K562 (cell line): ENCODE data around the gene LRRN3. TPM values are rescaled to one million over a fixed set of nuclear protein-coding genes. Genes with fewer than 3 reads are reported as not detected.

Experiments used
- ATAC-seq: fragments of 200-7000 bp; cut with Tn5 transposase; 3 replicates; pipeline ENCODE4 v1.9.1; 2020; ENCODE audit warnings: moderate library complexity
- BruUV-seq: library from RNA; stranded (reverse); fragments of 400-500 nt; replicated peaks from 2 replicates; lab custom pipeline; 2021; lab: Mats Ljungman, UMichigan
- CTCF ChIA-PET: fragments of 300-600 bp; formaldehyde crosslinking; extraction: SDS; loops from one replicate; lab custom pipeline; 2021; ENCODE audit warnings: low intra/inter-chr PET ratio; lab: Yijun Ruan, JAX
- POLR2A ChIA-PET: fragments of 300-600, 350-650 bp; sonication (Branson Sonifier 250); formaldehyde crosslinking; extraction: SDS; loops from one replicate; lab custom pipeline; 2021; ENCODE audit warnings: antibody characterized with exemption, inconsistent platforms; lab: Yijun Ruan, JAX
- DNase-seq, 4 experiments: peaks; one replicate each; pipeline versions ENCODE4 v3.0.0 to v3.0.0-alpha.2; 2011 to 2018; ENCODE audit warnings: low spot score in 3 of 4, mixed read lengths in 3 of 4; ENCODE audit errors: extremely low read depth in 1 of 4
- FAIRE-seq: peaks from 2 replicates; lab custom pipeline; 2011; peaks lifted over from hg19 to GRCh38; lab: Jason Lieb, UNC
- H2AFZ ChIP-seq: 2 replicates; pipeline ENCODE4 v1.6.0; 2011; ENCODE audit warnings: low read depth, low read length, control low read depth, inconsistent platforms
- H3K27ac ChIP-seq: fragments of 200-600 bp; 3 replicates; pipeline ENCODE4 v1.8.0; 2011; ENCODE audit warnings: low read depth, mild to moderate bottlenecking, control low read depth, inconsistent platforms, low read length, moderate library complexity, mixed read lengths; ENCODE audit errors: extremely low read depth
- H3K27me3 ChIP-seq, 2 experiments: fragments of 300-600 bp in 1 of 2; 2 replicates in 1 of 2; 3 replicates in 1 of 2; pipeline versions ENCODE4 v1.6.0 to v1.8.0; 2011; ENCODE audit warnings: inconsistent platforms in 2 of 2, low read length in 2 of 2, mild to moderate bottlenecking in 1 of 2, mixed read lengths in 1 of 2, moderate library complexity in 1 of 2; ENCODE audit not compliant: control insufficient read depth in 2 of 2, insufficient read depth in 2 of 2
- H3K36me3 ChIP-seq: fragments of 300-600 bp; 3 replicates; pipeline ENCODE4 v1.8.0; 2011; ENCODE audit warnings: mild to moderate bottlenecking, low read length, inconsistent platforms; ENCODE audit not compliant: control insufficient read depth, insufficient read depth
- H3K4me1 ChIP-seq, 2 experiments: fragments of 200-600 bp in 1 of 2; replicated peaks in 1 of 2; 2 replicates in 1 of 2; 3 replicates in 1 of 2; pipeline versions ENCODE4 v1.5.1 to v1.8.0; 2011; ENCODE audit warnings: inconsistent platforms in 2 of 2, low read length in 2 of 2, mild to moderate bottlenecking in 1 of 2, mixed read lengths in 1 of 2, moderate library complexity in 1 of 2; ENCODE audit not compliant: control insufficient read depth in 2 of 2, insufficient read depth in 2 of 2
- H3K4me2 ChIP-seq: 2 replicates; pipeline ENCODE4 v1.6.1; 2011; ENCODE audit warnings: low read length, control low read depth, inconsistent platforms, mixed read lengths; ENCODE audit not compliant: insufficient read depth
- H3K4me3 ChIP-seq: fragments of 200-600 bp; sonication (generic), shearing (Covaris generic); 2 replicates; pipeline ENCODE4 v1.5.1; 2016; ENCODE audit warnings: control low read depth, inconsistent platforms
- H3K79me2 ChIP-seq: fragments of 200-600 bp; 3 replicates; pipeline ENCODE4 v1.8.0; 2011; ENCODE audit warnings: low read length, inconsistent platforms; ENCODE audit not compliant: control insufficient read depth, insufficient read depth
- H3K9ac ChIP-seq, 2 experiments: 2 replicates each; pipeline versions ENCODE4 v1.6.0 to v1.6.1; 2011; ENCODE audit warnings: low read depth in 2 of 2, low read length in 2 of 2, control low read depth in 1 of 2, inconsistent platforms in 1 of 2, mild to moderate bottlenecking in 1 of 2, mixed read lengths in 1 of 2; ENCODE audit not compliant: insufficient read depth in 1 of 2
- H3K9me1 ChIP-seq: one replicate; pipeline ENCODE4 v1.6.0; 2011; ENCODE audit warnings: inconsistent platforms, mild to moderate bottlenecking, low read length, moderate library complexity; ENCODE audit not compliant: control insufficient read depth, insufficient read depth
- H3K9me3 ChIP-seq: replicated peaks from 2 replicates; pipeline ENCODE4 v1.5.1; 2011; ENCODE audit warnings: low read depth, low read length, inconsistent platforms; ENCODE audit not compliant: control insufficient read depth, insufficient read depth
- H4K20me1 ChIP-seq: replicated peaks from 2 replicates; pipeline ENCODE4 v1.6.1; 2011; ENCODE audit warnings: low read length, inconsistent platforms, mixed read lengths; ENCODE audit not compliant: control insufficient read depth, insufficient read depth
- ARID1B ChIP-seq: fragments of 450-650 bp; IDR thresholded peaks from 2 replicates; pipeline ENCODE4 v1.6.1; 2016; ENCODE audit warnings: antibody characterized with exemption, mild to moderate bottlenecking, inconsistent platforms
- HLTF ChIP-seq: fragments of 450-650 bp; IDR thresholded peaks from 2 replicates; pipeline ENCODE4 v1.6.1; 2016
- MCM2 ChIP-seq: fragments of 450-650 bp; IDR thresholded peaks from 2 replicates; pipeline ENCODE4 v1.6.1; 2017; ENCODE audit warnings: low read depth, mild to moderate bottlenecking
- SNRNP70 ChIP-seq: fragments of 200-400 bp; formaldehyde crosslinking; optimal IDR thresholded peaks from 2 replicates; pipeline ENCODE3; 2017; ENCODE audit warnings: low read depth, low read length
- U2AF2 ChIP-seq: fragments of 200-400 bp; formaldehyde crosslinking; optimal IDR thresholded peaks from 2 replicates; pipeline ENCODE3; 2017; ENCODE audit warnings: low read depth, mild to moderate bottlenecking, low read length
- WHSC1 ChIP-seq: IDR thresholded peaks from one replicate; pipeline ENCODE4 v1.6.1; 2012; ENCODE audit warnings: low read length, control low read depth, inconsistent platforms
- ZNF12 ChIP-seq: sonication (generic); formaldehyde crosslinking; IDR thresholded peaks from 2 replicates; pipeline ENCODE4 v1.4.0; 2020; ENCODE audit warnings: mild to moderate bottlenecking, missing genetic modification reagents
- ZNF121 ChIP-seq: sonication (generic); formaldehyde crosslinking; conservative IDR thresholded peaks from 2 replicates; pipeline ENCODE4 v1.8.0; 2022; ENCODE audit warnings: missing genetic modification reagents
- ZNF124 ChIP-seq: sonication (generic); formaldehyde crosslinking; IDR thresholded peaks from 2 replicates; pipeline ENCODE4 v1.8.1; 2022; ENCODE audit warnings: missing genetic modification reagents
- ZNF134 ChIP-seq: fragments of 250-450 bp; sonication (Bioruptor Pico); conservative IDR thresholded peaks from 2 replicates; pipeline ENCODE4 v1.4.0; 2020
- ZNF23 ChIP-seq: fragments of 250-450 bp; sonication (Bioruptor Pico); IDR thresholded peaks from 2 replicates; pipeline ENCODE4 v1.4.0; 2020; ENCODE audit warnings: mild to moderate bottlenecking
- ZNF253 ChIP-seq: fragments of 250-450 bp; sonication (Bioruptor Pico); conservative IDR thresholded peaks from 2 replicates; pipeline ENCODE4 v1.6.1; 2021; ENCODE audit warnings: mild to moderate bottlenecking
- WGBS: fragments of 100-300 bp; shearing (Covaris generic); methylation state at CpG from one replicate; pipeline ENCODE4 v1.1.6; 2016; ENCODE audit warnings: low coverage, mixed read lengths; ENCODE audit not compliant: insufficient coverage; ENCODE audit errors: missing lambda C conversion rate; 5-methylcytosine and 5-hydroxymethylcytosine counted together
- in situ Hi-C: fragments of 300-500 bp; cut with MboI; formaldehyde crosslinking; loops from 4 replicates; pipeline ENCODE4 v1.15.0; 2018; ENCODE audit warnings: inconsistent platforms, mixed read lengths
- intact Hi-C: fragments of 100-400 bp; cut with micrococcal nuclease; formaldehyde crosslinking; loops from 2 replicates; pipeline ENCODE4 v1.14.2; 2022
- polyA plus RNA-seq, 8 experiments: library from polyadenylated mRNA; depleted of rRNA in 4 of 8; stranded (reverse) in 5 of 8; unstranded in 3 of 8; fragments of >200 nt; fragmentation: Nextera tagmentation in 2 of 8; fragmentation: Illumina TruSeq in 1 of 8; extraction: Ambion mirVana in 2 of 8; extraction: Trizol in 1 of 8; gene quantifications; 2 replicates each; pipeline versions ENCODE4 v1.2.1 to v1.2.3, GENCODE V29; 2011 to 2014; ENCODE audit warnings: inconsistent platforms in 1 of 8, missing spikeins in 1 of 8
- total RNA-seq, 7 experiments: library from RNA; depleted of rRNA in 6 of 7; stranded (reverse); fragments of >200 nt in 6 of 7; fragmentation: Illumina TruSeq in 2 of 7; extraction: Trizol in 2 of 7; gene quantifications; 2 replicates each; pipeline versions ENCODE4 v1.2.1 to v1.2.3, GENCODE V29; 2011 to 2021; ENCODE audit warnings: low replicate concordance in 1 of 7
- TF ChIP-seq, protein P1 (sequence below), 2 experiments: fragments of 450-650 bp in 1 of 2; IDR thresholded peaks; 2 replicates each; pipeline ENCODE4 v1.6.1; 2011 to 2017; ENCODE audit warnings: low read depth in 2 of 2, antibody characterized with exemption in 1 of 2, borderline replicate concordance in 1 of 2, low read length in 1 of 2, mild to moderate bottlenecking in 1 of 2, mixed read lengths in 1 of 2; ENCODE audit not compliant: control insufficient read depth in 1 of 2
- TF ChIP-seq, protein P2 (sequence below): fragments of 450-650 bp; IDR thresholded peaks from 2 replicates; pipeline ENCODE4 v1.6.1; 2017; ENCODE audit warnings: mild to moderate bottlenecking, moderate library complexity

LRRN3 gene
- total and polyA plus RNA-seq, 9 of the 15 experiments (the other 6 are each of a cell fraction or from before 2014, with no cell fraction given), result 0.05 to 1.00 (median 0.20) TPM; not detected in 1

DNA sequence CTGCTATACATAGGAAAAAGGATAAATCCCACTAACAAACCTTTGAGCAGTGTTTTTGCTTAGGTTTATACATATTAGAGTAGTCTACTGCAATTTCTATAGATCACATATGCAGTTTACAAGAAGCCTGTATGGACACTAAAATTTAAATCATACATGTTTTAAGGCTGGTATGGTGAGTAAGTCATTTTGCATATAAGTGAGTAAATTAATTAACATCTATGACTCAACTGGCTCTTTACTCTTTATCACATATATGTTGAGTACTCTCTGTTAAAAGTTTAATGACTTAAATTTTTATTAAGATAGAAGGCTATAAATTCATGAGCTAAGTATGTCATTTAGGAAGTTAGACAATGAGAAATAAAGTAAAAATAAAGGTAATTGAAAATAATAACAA lies 69.4 kb downstream of the LRRN3 start:
- H3K9ac ChIP-seq, result no peak overlapping the region
- no peak for ATAC-seq
- H4K20me1 ChIP-seq, result no peaks in the 10 kb centered on the region

DNA sequence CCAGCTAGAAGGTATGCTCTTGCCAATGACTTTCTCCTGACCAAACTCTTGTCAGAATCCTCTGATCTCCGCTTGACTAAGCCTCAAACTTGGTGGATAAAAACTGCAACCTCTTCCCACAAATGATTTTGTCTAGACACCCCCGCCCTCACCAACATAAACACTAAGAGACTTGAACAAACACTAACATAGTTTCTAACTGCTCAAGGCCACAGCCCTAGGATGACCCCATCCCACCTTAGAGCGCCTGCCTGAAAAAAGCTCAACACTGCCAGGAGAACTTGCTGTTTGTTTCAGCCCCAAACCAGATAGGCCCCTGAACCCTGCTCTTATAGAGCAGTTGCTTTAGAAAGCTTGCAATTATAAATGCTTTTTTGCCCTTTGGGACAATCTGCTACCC lies 71.8 kb downstream of the LRRN3 start:
- Histone ChIP-seq H3K79me2 (no peaks in the 10 kb centered on the region), H3K36me3 (no peaks in the 10 kb centered on the region), H3K4me3 (no peak overlapping the region), H3K9me3 (no peaks in the 10 kb centered on the region), H3K4me1 (no peaks in the 10 kb centered on the region), H3K27ac (no peak overlapping the region), H4K20me1 (no peaks in the 10 kb centered on the region), H3K27me3 (no peaks in the 10 kb centered on the region), H3K4me2 (no peak overlapping the region), H3K9ac (no peak overlapping the region), H3K9me1 (no peaks in the 10 kb centered on the region), H2AFZ (no peak overlapping the region)
- no peak for DNase-seq
- in situ Hi-C loops, result no loop called here
- POLR2A ChIA-PET, result interaction anchor here (2.3 kb wide), 1 partner anchor 10 kb away, joined by 14 read pairs; no protein-coding TSS in a partner anchor
- FAIRE-seq, result no peak
- BruUV-seq, result no TSS peak
- 84% methylated on average over 3 of the region's 3 CpGs for WGBS
- CTCF ChIA-PET, result no interaction called here
- intact Hi-C loops, result no loop called here
- peak; percentile 60 for ATAC-seq
- TF ChIP-seq, protein P1, sequence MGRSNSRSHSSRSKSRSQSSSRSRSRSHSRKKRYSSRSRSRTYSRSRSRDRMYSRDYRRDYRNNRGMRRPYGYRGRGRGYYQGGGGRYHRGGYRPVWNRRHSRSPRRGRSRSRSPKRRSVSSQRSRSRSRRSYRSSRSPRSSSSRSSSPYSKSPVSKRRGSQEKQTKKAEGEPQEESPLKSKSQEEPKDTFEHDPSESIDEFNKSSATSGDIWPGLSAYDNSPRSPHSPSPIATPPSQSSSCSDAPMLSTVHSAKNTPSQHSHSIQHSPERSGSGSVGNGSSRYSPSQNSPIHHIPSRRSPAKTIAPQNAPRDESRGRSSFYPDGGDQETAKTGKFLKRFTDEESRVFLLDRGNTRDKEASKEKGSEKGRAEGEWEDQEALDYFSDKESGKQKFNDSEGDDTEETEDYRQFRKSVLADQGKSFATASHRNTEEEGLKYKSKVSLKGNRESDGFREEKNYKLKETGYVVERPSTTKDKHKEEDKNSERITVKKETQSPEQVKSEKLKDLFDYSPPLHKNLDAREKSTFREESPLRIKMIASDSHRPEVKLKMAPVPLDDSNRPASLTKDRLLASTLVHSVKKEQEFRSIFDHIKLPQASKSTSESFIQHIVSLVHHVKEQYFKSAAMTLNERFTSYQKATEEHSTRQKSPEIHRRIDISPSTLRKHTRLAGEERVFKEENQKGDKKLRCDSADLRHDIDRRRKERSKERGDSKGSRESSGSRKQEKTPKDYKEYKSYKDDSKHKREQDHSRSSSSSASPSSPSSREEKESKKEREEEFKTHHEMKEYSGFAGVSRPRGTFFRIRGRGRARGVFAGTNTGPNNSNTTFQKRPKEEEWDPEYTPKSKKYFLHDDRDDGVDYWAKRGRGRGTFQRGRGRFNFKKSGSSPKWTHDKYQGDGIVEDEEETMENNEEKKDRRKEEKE (IDR thresholded peaks at IDR 0.05; ENCODE audit: borderline replicate concordance in 1 of 2, control insufficient read depth in 1 of 2, low read depth in 2 of 2, low read length in 1 of 2), result no peak
- TF ChIP-seq ZNF124, result no peak
- TF ChIP-seq MCM2, result no peak
- TF ChIP-seq HLTF, result no peak
- TF ChIP-seq ZNF12, result no peak
- no peak for TF ChIP-seq WHSC1
- no peak for TF ChIP-seq ZNF121

More for the DNA sequence above, 69.4 kb downstream of the LRRN3 start:
- Histone ChIP-seq H3K4me3 (no peak overlapping the region), H3K9me1 (no peaks in the 10 kb centered on the region), H3K27me3 (no peaks in the 10 kb centered on the region), H3K36me3 (no peaks in the 10 kb centered on the region), H3K79me2 (no peaks in the 10 kb centered on the region), H2AFZ (no peak overlapping the region), H3K9me3 (no peaks in the 10 kb centered on the region), H3K4me2 (no peak overlapping the region), H3K4me1 (no peaks in the 10 kb centered on the region), H3K27ac (no peak overlapping the region)
- ChIA-PET CTCF (no interaction called here), POLR2A (no interaction called here)
- no peak for DNase-seq
- in situ Hi-C loops, result no loop called here
- BruUV-seq, result no TSS peak
- no peak for TF ChIP-seq ZNF134 (CRISPR knock-in tag)
- no peak for TF ChIP-seq U2AF2
- no peak for TF ChIP-seq ZNF23 (CRISPR knock-in tag)
- no peak for TF ChIP-seq ARID1B
- TF ChIP-seq SNRNP70, result no peak
- TF ChIP-seq, protein P2, sequence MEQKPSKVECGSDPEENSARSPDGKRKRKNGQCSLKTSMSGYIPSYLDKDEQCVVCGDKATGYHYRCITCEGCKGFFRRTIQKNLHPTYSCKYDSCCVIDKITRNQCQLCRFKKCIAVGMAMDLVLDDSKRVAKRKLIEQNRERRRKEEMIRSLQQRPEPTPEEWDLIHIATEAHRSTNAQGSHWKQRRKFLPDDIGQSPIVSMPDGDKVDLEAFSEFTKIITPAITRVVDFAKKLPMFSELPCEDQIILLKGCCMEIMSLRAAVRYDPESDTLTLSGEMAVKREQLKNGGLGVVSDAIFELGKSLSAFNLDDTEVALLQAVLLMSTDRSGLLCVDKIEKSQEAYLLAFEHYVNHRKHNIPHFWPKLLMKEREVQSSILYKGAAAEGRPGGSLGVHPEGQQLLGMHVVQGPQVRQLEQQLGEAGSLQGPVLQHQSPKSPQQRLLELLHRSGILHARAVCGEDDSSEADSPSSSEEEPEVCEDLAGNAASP, result 0 out of 2 replicates have a peak, but pooled peaks have one; percentile 27
- TF ChIP-seq ZNF253, result no peak
- intact Hi-C loops, result no loop called here
- FAIRE-seq, result no peak
